Measurements from ENCODE around the gene ATP8B4. TPM values are rescaled to one million over a fixed set of nuclear protein-coding genes. Genes with fewer than 3 reads are reported as not detected.

ATP8B4 gene
- total and polyA plus RNA-seq, 2 of the 8 experiments (the other 6 are each of a cell fraction or from before 2014, with no cell fraction given), result 0.17 to 0.24 TPM

- DNase-seq (ENCODE audit: low read depth in 1 of 2, low spot score in 2 of 2) (no peak), FAIRE-seq (no peak)
- Histone ChIP-seq H3K4me3 (ENCODE audit: extremely low read depth in 1 of 4, insufficient read depth in 2 of 4, low read depth in 3 of 4, low read length in 4 of 4) (no peak overlapping the region), H2BK15ac (ENCODE audit: low read length) (no peak overlapping the region), H3K23ac (ENCODE audit: insufficient read length) (no peak overlapping the region), H2BK5ac (ENCODE audit: low read depth, low read length) (no peak overlapping the region), H3K79me2 (ENCODE audit: control insufficient read depth in 1 of 2, insufficient read depth in 2 of 2, low read length in 2 of 2) (no peaks in the 10 kb centered on the region), H3K9ac (replicated peaks in 1 of 4; ENCODE audit: extremely low read depth in 1 of 4, low read depth in 3 of 4, low read length in 3 of 4) (no peak overlapping the region), H3K14ac (ENCODE audit: insufficient read length) (no peak overlapping the region), H3K4me2 (ENCODE audit: insufficient read depth in 1 of 2, low read depth in 2 of 2, low read length in 2 of 2) (no peak overlapping the region), H3K23me2 (ENCODE audit: low read depth, low read length) (no peaks in the 10 kb centered on the region), H3K4ac (replicated peaks; ENCODE audit: insufficient read length, low read depth, low read length) (no peak overlapping the region), H4K5ac (ENCODE audit: insufficient read length, low read depth, low read length) (no peak overlapping the region), H4K20me1 (replicated peaks in 1 of 2; ENCODE audit: control insufficient read depth in 1 of 2, insufficient read depth in 2 of 2, low read length in 2 of 2) (no peaks in the 10 kb centered on the region), H3K56ac (replicated peaks; ENCODE audit: insufficient read length, low read depth, low read length) (no peak overlapping the region), H2BK20ac (ENCODE audit: low read length) (no peak overlapping the region), H3K4me1 (replicated peaks in 1 of 4; ENCODE audit: control insufficient read depth in 3 of 4, insufficient read depth in 4 of 4, low read length in 3 of 4) (no peaks in the 10 kb centered on the region), H4K8ac (ENCODE audit: extremely low read depth, insufficient read depth, low read length) (no peak overlapping the region), H3K9me3 (ENCODE audit: insufficient read depth in 2 of 2, low read depth in 1 of 2, low read length in 1 of 2) (no peaks in the 10 kb centered on the region), H2AK5ac (ENCODE audit: low read depth, low read length) (no peak overlapping the region), H3K79me1 (ENCODE audit: low read depth, low read length) (no peaks in the 10 kb centered on the region), H2BK120ac (replicated peaks; ENCODE audit: low read depth, low read length) (no peak overlapping the region), H3K36me3 (ENCODE audit: control insufficient read depth in 2 of 4, insufficient read depth in 4 of 4, low read length in 3 of 4) (no peaks in the 10 kb centered on the region), H3K27ac (ENCODE audit: low read depth, low read length) (no peak overlapping the region), H3K27me3 (replicated peaks in 1 of 4; ENCODE audit: control insufficient read depth in 3 of 4, extremely low read depth in 1 of 4, insufficient read depth in 3 of 4, low read length in 3 of 4) (no peaks in the 10 kb centered on the region), H2AFZ (ENCODE audit: low read length) (no peak overlapping the region), H4K91ac (replicated peaks; ENCODE audit: insufficient read length, low read length) (no peak overlapping the region), H2BK12ac (ENCODE audit: low read depth, low read length) (no peak overlapping the region), H3K18ac (ENCODE audit: extremely low read depth, low read length) (no peak overlapping the region)
- ChIA-PET POLR2A (ENCODE audit: partially characterized antibody) (no interaction called here), CTCF (ENCODE audit: partially characterized antibody) (no interaction called here)
- 89% methylated on average over 4 of the region's 4 CpGs; no CpG with 5 or more reads in 1 of the 2 experiments for WGBS, 2 experiments (ENCODE audit: extremely low coverage in 1 of 2, insufficient coverage in 1 of 2, insufficient read length in 1 of 2, insufficient replicate concordance in 2 of 2, low coverage in 1 of 2, low lambda C conversion rate in 2 of 2, missing lambda C conversion rate in 1 of 2)
- TF ChIP-seq SUZ12 (IDR thresholded peaks at IDR 0.05; ENCODE audit: low read length) (no peak), NRF1 (IDR thresholded peaks at IDR 0.05; ENCODE audit: low read depth, low read length) (no peak), MAFK (IDR thresholded peaks at IDR 0.05; ENCODE audit: low read depth, low read length) (no peak), KDM5A (IDR thresholded peaks at IDR 0.05; ENCODE audit: low read length) (no peak), SIN3A (conservative IDR thresholded peaks at IDR 0.05 in 1 of 2, IDR thresholded peaks at IDR 0.05 in 1 of 2; ENCODE audit: low read depth in 1 of 2, low read length in 2 of 2) (no peak), ATF3 (IDR thresholded peaks at IDR 0.05; ENCODE audit: insufficient read depth, low read depth, low read length) (no peak), BACH1 (IDR thresholded peaks at IDR 0.05; ENCODE audit: low read length) (no peak), KDM1A (IDR thresholded peaks at IDR 0.05; ENCODE audit: borderline replicate concordance, low read length) (no peak), TBP (IDR thresholded peaks at IDR 0.05; ENCODE audit: low read depth, low read length) (no peak)
These were observed 11.9 kb downstream of the ATP8B4 start for GRCh38 chr15:50107157-50107556.
